ENCODE measurements around the gene SDR39U1. TPM values are rescaled to one million over a fixed set of nuclear protein-coding genes. Genes with fewer than 3 reads are reported as not detected.

SDR39U1 gene
- total RNA-seq, 4 donors from 2014 or later = 12.8 to 87.5 (median 33.0) TPM

DNA sequence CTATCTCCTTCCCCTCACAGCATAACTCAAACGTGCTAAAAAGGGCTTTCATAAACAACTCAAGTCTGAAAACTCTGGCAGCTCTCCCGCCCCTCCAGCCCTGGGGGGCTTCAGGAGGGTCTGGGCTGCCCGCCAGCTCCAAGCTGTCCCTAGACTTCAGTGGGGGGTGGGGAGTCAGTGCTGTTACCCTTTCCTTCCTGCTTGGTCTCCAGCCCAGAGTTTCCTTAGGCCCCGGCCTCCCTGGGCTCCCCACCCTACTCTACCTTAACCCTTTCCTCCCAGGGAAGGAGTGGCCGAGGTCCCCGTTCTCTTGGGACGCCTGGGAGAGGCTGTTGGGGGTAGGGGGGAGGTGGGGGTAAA lies 44.3 kb downstream of the SDR39U1 start:
- Histone ChIP-seq H3K27me3 (no peaks in the 10 kb centered on the region), H3K36me3 (no peaks in the 10 kb centered on the region), H3K4me3 (peak overlapping the region; percentile 57 to 66), H3K4me1 (peaks cover 0 to 7% of the 10 kb centered on the region in 2 donors), H3K9me3 (no peaks in the 10 kb centered on the region), H3K27ac (peak overlapping the region; percentile 87 to 91)
- intact Hi-C loops (cut with DNase I; ENCODE audit: low total_unique reads) = no loop called here
- peak; percentile 37 to 45 for DNase-seq
- no peak for TF ChIP-seq POLR2A (IDR thresholded peaks at IDR 0.05)
- TF ChIP-seq, protein P1, sequence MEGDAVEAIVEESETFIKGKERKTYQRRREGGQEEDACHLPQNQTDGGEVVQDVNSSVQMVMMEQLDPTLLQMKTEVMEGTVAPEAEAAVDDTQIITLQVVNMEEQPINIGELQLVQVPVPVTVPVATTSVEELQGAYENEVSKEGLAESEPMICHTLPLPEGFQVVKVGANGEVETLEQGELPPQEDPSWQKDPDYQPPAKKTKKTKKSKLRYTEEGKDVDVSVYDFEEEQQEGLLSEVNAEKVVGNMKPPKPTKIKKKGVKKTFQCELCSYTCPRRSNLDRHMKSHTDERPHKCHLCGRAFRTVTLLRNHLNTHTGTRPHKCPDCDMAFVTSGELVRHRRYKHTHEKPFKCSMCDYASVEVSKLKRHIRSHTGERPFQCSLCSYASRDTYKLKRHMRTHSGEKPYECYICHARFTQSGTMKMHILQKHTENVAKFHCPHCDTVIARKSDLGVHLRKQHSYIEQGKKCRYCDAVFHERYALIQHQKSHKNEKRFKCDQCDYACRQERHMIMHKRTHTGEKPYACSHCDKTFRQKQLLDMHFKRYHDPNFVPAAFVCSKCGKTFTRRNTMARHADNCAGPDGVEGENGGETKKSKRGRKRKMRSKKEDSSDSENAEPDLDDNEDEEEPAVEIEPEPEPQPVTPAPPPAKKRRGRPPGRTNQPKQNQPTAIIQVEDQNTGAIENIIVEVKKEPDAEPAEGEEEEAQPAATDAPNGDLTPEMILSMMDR (IDR thresholded peaks at IDR 0.05) = no peak

DNA sequence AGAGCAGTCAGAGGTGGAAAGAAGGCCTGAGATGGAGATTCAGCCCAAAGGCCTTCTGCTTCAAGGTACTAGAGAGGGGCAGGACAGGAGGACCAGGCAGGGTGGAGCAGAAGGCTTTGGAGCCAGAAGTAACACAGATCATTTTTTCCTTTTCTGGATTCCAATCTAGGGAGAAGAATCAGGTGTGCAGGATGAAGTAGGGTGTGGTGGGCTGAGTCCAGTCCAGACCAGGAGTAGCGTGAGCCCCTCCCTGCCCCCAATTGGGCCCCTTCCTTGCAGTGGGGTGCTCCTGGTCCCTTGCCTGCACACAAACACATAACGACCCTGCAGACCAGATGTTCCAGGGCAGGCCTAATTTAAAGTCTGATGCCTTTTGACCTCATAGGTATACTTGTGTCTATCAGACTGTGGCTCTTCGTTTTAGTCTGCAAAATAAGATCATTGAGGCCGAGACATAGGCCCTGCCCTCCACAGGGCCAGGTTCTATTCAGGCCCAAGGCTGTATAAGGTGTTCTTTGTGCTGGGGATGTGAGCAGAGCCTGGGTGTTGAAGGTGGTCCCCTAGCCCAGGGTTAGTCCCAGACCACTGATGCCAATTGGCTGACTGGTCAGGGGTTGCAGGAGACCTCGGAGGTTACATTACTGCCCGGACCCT lies 44.8 kb downstream of the SDR39U1 start:
- peaks cover 0 to 7% of the 10 kb centered on the region in 2 donors for H3K4me1 ChIP-seq
- TF ChIP-seq POLR2A (IDR thresholded peaks at IDR 0.05) = no peak
- TF ChIP-seq, protein P1 (IDR thresholded peaks at IDR 0.05) = no peak
- no peaks in the 10 kb centered on the region for H3K36me3 ChIP-seq
- H3K4me3 ChIP-seq = peak overlapping the region in 1 of 2 donors; percentile 66
- H3K27ac ChIP-seq = peak overlapping the region; percentile 87 to 91
- H3K9me3 ChIP-seq = no peaks in the 10 kb centered on the region
- no peaks in the 10 kb centered on the region for H3K27me3 ChIP-seq
- intact Hi-C loops (cut with DNase I; ENCODE audit: low total_unique reads) = no loop called here
- no peak for DNase-seq

DNA sequence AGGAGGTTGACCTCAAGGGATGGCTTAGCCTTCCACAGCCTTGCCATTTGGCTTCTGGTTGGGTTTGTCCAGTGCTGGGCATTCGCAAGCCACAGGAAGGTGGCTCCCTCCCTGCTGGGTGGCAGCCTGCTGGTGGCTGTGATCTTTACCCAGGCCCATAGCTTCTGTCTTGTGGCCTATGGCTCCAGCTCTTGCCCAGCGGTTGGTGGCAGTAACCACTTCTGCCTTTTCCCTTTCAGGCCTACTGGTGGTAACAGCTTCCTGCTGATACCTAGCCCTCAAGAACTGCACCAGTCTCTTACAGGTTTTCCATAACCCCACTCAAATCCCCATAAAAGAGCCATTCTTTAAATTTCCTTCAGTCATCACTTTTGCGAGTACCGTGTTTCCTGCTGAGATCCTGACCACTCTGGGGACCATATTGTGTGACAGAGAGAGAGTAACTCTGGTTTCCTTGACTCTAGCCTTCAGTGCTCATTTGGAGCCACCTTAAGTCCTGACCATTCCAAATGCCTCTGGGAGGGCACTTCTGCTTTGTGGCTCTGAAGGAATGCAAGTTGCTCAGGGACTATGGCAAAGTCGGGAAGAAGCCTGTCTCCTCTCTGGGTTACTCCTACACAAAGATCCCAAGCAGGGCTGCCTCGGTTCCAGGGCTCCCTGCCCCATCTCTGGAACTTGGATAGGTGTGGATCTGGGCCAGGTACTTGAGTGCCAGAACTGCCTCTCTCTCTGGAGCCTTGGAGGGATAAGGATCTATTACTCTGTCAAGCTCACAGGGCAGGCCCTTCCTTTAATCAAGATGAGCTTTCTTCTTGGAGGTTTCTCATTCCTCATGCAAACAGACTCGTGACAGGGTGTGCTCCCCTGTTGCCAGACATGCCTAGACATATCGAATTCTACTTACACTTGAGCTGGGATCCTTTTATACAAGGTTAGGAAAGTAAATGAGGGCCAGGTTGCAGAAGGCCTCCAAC lies 46.7 kb downstream of the SDR39U1 start:
- no peaks in the 10 kb centered on the region for H3K27me3 ChIP-seq
- TF ChIP-seq, protein P1 (IDR thresholded peaks at IDR 0.05) = no peak
- TF ChIP-seq POLR2A (IDR thresholded peaks at IDR 0.05) = no peak
- H3K9me3 ChIP-seq = no peaks in the 10 kb centered on the region
- no peak overlapping the region for H3K4me3 ChIP-seq
- no peak for DNase-seq
- no peaks in the 10 kb centered on the region for H3K36me3 ChIP-seq
- intact Hi-C loops (cut with DNase I; ENCODE audit: low total_unique reads) = no loop called here
- H3K4me1 ChIP-seq = peaks cover 0 to 7% of the 10 kb centered on the region in 2 donors
- H3K27ac ChIP-seq = no peak overlapping the region

DNA sequence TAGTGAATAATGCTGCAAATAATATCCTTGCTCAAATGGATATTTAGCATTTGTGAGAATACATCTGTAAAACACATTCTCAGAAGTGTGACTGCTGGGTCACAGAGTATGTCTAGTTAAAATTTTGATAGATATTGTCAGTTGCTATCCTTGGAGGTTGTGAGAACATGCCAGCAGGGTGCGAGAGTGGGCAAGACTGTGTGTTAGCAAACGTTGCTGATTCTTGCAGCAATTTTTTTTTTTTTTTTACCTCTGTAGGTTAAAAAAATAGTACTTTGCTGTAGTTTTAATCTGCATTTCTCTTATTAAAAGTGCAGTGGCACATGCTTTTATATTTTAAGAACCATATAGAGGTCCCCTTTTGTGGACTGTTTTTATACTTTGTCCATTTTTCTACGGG lies 48.3 kb downstream of the SDR39U1 start:
- TF ChIP-seq POLR2A (IDR thresholded peaks at IDR 0.05) = no peak
- TF ChIP-seq, protein P1 (IDR thresholded peaks at IDR 0.05) = no peak
- intact Hi-C loops (cut with DNase I; ENCODE audit: low total_unique reads) = no loop called here
- H3K4me3 ChIP-seq = no peak overlapping the region
- no peaks in the 10 kb centered on the region for H3K9me3 ChIP-seq
- DNase-seq = no peak
- peaks cover 0 to 4% of the 10 kb centered on the region in 2 donors for H3K4me1 ChIP-seq
- H3K27ac ChIP-seq = no peak overlapping the region
- no peaks in the 10 kb centered on the region for H3K36me3 ChIP-seq
- no peaks in the 10 kb centered on the region for H3K27me3 ChIP-seq

All from uterus (tissue), 4 donors.